SK-N-SH (cell line): Measurements from ENCODE around the gene TGFBR3L. TPM values are rescaled to one million over a fixed set of nuclear protein-coding genes. Genes with fewer than 3 reads are reported as not detected.

ENCODE experiments used
- CTCF ChIA-PET: fragments of 300-600, 350-600 bp; formaldehyde crosslinking; extraction: SDS; loops from one replicate; lab custom pipeline; 2021; lab: Yijun Ruan, JAX
- POLR2A ChIA-PET: fragments of 350-600 bp; sonication (Branson Sonifier 250); formaldehyde crosslinking; extraction: SDS; loops from one replicate; lab custom pipeline; 2020; ENCODE audit warnings: antibody characterized with exemption, inconsistent platforms; lab: Yijun Ruan, JAX
- DNase-seq: peaks from one replicate; pipeline ENCODE4 v3.0.0; 2012
- H2AFZ ChIP-seq: fragments of 200-600 bp; sonication (generic); 2 replicates; pipeline ENCODE4 v1.8.1; 2016; ENCODE audit warnings: antibody characterized with exemption, mild to moderate bottlenecking, low read depth
- H3F3A ChIP-seq: fragments of 200-600 bp; sonication (generic); replicated peaks from 2 replicates; pipeline ENCODE3; 2016; ENCODE audit warnings: antibody characterized with exemption, mild to moderate bottlenecking; ENCODE audit not compliant: insufficient read depth
- H3K27ac ChIP-seq, 2 experiments: fragments of 200-500 bp in 1 of 2; fragments of 200-600 bp in 1 of 2; sonication (Bioruptor generic) in 1 of 2; sonication (generic), shearing (Covaris generic) in 1 of 2; 2 replicates each; pipeline versions ENCODE4 v1.5.1 to v1.6.1; 2014 to 2016; ENCODE audit warnings: low read depth in 2 of 2, inconsistent platforms in 1 of 2, low read length in 1 of 2, mild to moderate bottlenecking in 1 of 2, mixed read lengths in 1 of 2
- H3K27me3 ChIP-seq: fragments of 200-600 bp; sonication (generic), shearing (Covaris generic); 2 replicates; pipeline ENCODE4 v1.6.1; 2016; ENCODE audit warnings: mixed run types; ENCODE audit not compliant: insufficient read depth
- H3K36me3 ChIP-seq, 2 experiments: fragments of 200-500 bp in 1 of 2; fragments of 200-600 bp in 1 of 2; sonication (Bioruptor generic) in 1 of 2; sonication (generic) in 1 of 2; replicated peaks in 1 of 2; 2 replicates each; pipeline versions ENCODE3 to v1.5.1; 2014 to 2016; ENCODE audit warnings: low read length in 1 of 2, mild to moderate bottlenecking in 1 of 2; ENCODE audit not compliant: insufficient read depth in 2 of 2, control insufficient read depth in 1 of 2
- H3K4me1 ChIP-seq, 2 experiments: fragments of 200-500 bp in 1 of 2; fragments of 200-600 bp in 1 of 2; sonication (Bioruptor generic) in 1 of 2; sonication (generic), shearing (Covaris generic) in 1 of 2; 2 replicates each; pipeline versions ENCODE4 v1.5.1 to v1.6.1; 2014 to 2016; ENCODE audit warnings: low read depth in 1 of 2, low read length in 1 of 2, mixed run types in 1 of 2; ENCODE audit not compliant: insufficient read depth in 2 of 2, control insufficient read depth in 1 of 2
- H3K4me2 ChIP-seq: fragments of 200-600 bp; sonication (generic), shearing (Covaris generic); 2 replicates; pipeline ENCODE4 v1.6.1; 2017; ENCODE audit warnings: mixed run types
- H3K4me3 ChIP-seq, 2 experiments: fragments of 200-500 bp in 1 of 2; fragments of 200-600 bp in 1 of 2; sonication (Bioruptor generic) in 1 of 2; sonication (generic), shearing (Covaris generic) in 1 of 2; 2 replicates each; pipeline versions ENCODE4 v1.5.1 to v1.8.1; 2014 to 2016; ENCODE audit warnings: low read depth in 2 of 2, inconsistent platforms in 1 of 2, low read length in 1 of 2, mild to moderate bottlenecking in 1 of 2, mixed read lengths in 1 of 2, moderate library complexity in 1 of 2
- H3K79me2 ChIP-seq: fragments of 200-600 bp; sonication (generic); 2 replicates; pipeline ENCODE4 v1.8.1; 2017; ENCODE audit warnings: mild to moderate bottlenecking; ENCODE audit not compliant: insufficient read depth
- H3K9ac ChIP-seq: fragments of 200-600 bp; sonication (generic); 2 replicates; pipeline ENCODE4 v1.6.1; 2017; ENCODE audit warnings: mixed run types
- H3K9me2 ChIP-seq: fragments of 200-600 bp; sonication (generic); 2 replicates; pipeline ENCODE4 v1.6.1; 2017; ENCODE audit warnings: mixed run types
- H3K9me3 ChIP-seq: fragments of 200-600 bp; sonication (generic); 2 replicates; pipeline ENCODE4 v1.6.1; 2017; ENCODE audit warnings: mixed run types, mild to moderate bottlenecking, moderate library complexity
- H4K20me1 ChIP-seq: fragments of 200-600 bp; sonication (generic); 2 replicates; pipeline ENCODE4 v1.6.1; 2017; ENCODE audit warnings: mild to moderate bottlenecking, mixed run types; ENCODE audit not compliant: insufficient read depth
- CHD2 ChIP-seq: fragments of 150-350 bp; IDR thresholded peaks from 2 replicates; pipeline ENCODE4 v1.6.1; 2018; ENCODE audit warnings: low read length; ENCODE audit not compliant: partially characterized antibody
- ELF1 ChIP-seq: IDR thresholded peaks from 2 replicates; pipeline ENCODE4 v1.4.0; 2012
- EP300 ChIP-seq, 2 experiments: IDR thresholded peaks; 2 replicates each; pipeline versions ENCODE4 v1.4.0 to v1.6.1; 2012; ENCODE audit warnings: borderline replicate concordance in 1 of 2, low read depth in 1 of 2, low read length in 1 of 2
- FOXJ3 ChIP-seq: sonication (generic); formaldehyde crosslinking; IDR thresholded peaks from 2 replicates; pipeline ENCODE4 v1.5.1; 2020; ENCODE audit warnings: mild to moderate bottlenecking, missing genetic modification reagents
- MEF2A ChIP-seq: IDR thresholded peaks from 2 replicates; pipeline ENCODE4 v1.4.0; 2012; ENCODE audit warnings: low read depth, borderline replicate concordance
- MXI1 ChIP-seq: IDR thresholded peaks from 2 replicates; pipeline ENCODE4 v1.6.1; 2012; ENCODE audit warnings: mild to moderate bottlenecking, low read depth, low read length, improper control_type of control experiment
- NFIC ChIP-seq: IDR thresholded peaks from 2 replicates; pipeline ENCODE4 v1.4.0; 2012; ENCODE audit warnings: borderline replicate concordance
- NRF1 ChIP-seq: IDR thresholded peaks from 2 replicates; pipeline ENCODE4 v1.6.1; 2012; ENCODE audit warnings: low read depth, mild to moderate bottlenecking, low read length
- PBX3 ChIP-seq: IDR thresholded peaks from 2 replicates; pipeline ENCODE4; 2012
- POLR2AphosphoS5 ChIP-seq: IDR thresholded peaks from 2 replicates; pipeline ENCODE4 v1.6.1; 2012; ENCODE audit warnings: low read depth, low read length
- RAD21 ChIP-seq: IDR thresholded peaks from 2 replicates; pipeline ENCODE4 v1.6.1; 2012; ENCODE audit warnings: mild to moderate bottlenecking, low read length
- RFX5 ChIP-seq: IDR thresholded peaks from 2 replicates; pipeline ENCODE4 v1.6.1; 2012; ENCODE audit warnings: mild to moderate bottlenecking, improper control_type of control experiment, low read length
- RXRA ChIP-seq: IDR thresholded peaks from 2 replicates; pipeline ENCODE4 v1.4.0; 2012; ENCODE audit warnings: low read depth, mild to moderate bottlenecking, borderline replicate concordance
- SIN3A ChIP-seq: IDR thresholded peaks from 2 replicates; pipeline ENCODE4 v1.6.1; 2012; ENCODE audit warnings: low read depth, mild to moderate bottlenecking, low read length, moderate library complexity, borderline replicate concordance
- SMC3 ChIP-seq: IDR thresholded peaks from 2 replicates; pipeline ENCODE4 v1.6.1; 2012; ENCODE audit warnings: low read depth, low read length, improper control_type of control experiment
- TAF1 ChIP-seq: IDR thresholded peaks from 2 replicates; pipeline ENCODE4 v1.6.1; 2012; ENCODE audit warnings: low read depth, mild to moderate bottlenecking, low read length, moderate library complexity, borderline replicate concordance
- TCF12 ChIP-seq: IDR thresholded peaks from 2 replicates; pipeline ENCODE4 v1.4.0; 2012
- YY1 ChIP-seq: IDR thresholded peaks from 2 replicates; pipeline ENCODE4 v1.4.0; 2012; ENCODE audit warnings: low read depth, mild to moderate bottlenecking
- ZBTB33 ChIP-seq: IDR thresholded peaks from 2 replicates; pipeline ENCODE4 v1.4.0; 2012; ENCODE audit warnings: low read depth, borderline replicate concordance
- WGBS: methylation state at CpG from one replicate; pipeline ENCODE4 v1.1.6; 2017; ENCODE audit warnings: low lambda C conversion rate; 5-methylcytosine and 5-hydroxymethylcytosine counted together
- polyA plus RNA-seq, 3 experiments: library from polyadenylated mRNA; depleted of rRNA; stranded (reverse); fragments of >200 nt; gene quantifications; 2 replicates each; pipeline ENCODE4 v1.2.3, GENCODE V29; 2012
- TF ChIP-seq, protein P1 (sequence below): IDR thresholded peaks from 2 replicates; pipeline ENCODE4 v1.4.0; 2012; ENCODE audit warnings: low read depth, borderline replicate concordance
- TF ChIP-seq, protein P2 (sequence below): IDR thresholded peaks from 2 replicates; pipeline ENCODE4 v1.6.1; 2012; ENCODE audit warnings: mild to moderate bottlenecking, low read depth, low read length, moderate library complexity

Gene TGFBR3L
- polyA plus RNA-seq, 1 of the 3 experiments (the other 2 are of a cell fraction), result 0.87 TPM

GRCh38 chr19:7895565-7895964, 19.1 kb upstream of the TGFBR3L start:
- Histone ChIP-seq H3F3A (no peaks in the 10 kb centered on the region), H3K9me2 (no peaks in the 10 kb centered on the region), H3K9ac (no peak overlapping the region), H3K27ac (no peak overlapping the region), H3K4me3 (no peak overlapping the region), H3K9me3 (no peaks in the 10 kb centered on the region), H2AFZ (no peak overlapping the region), H4K20me1 (no peaks in the 10 kb centered on the region), H3K4me2 (no peak overlapping the region), H3K36me3 (no peaks in the 10 kb centered on the region), H3K79me2 (no peaks in the 10 kb centered on the region), H3K27me3 (no peaks in the 10 kb centered on the region), H3K4me1 (no peaks in the 10 kb centered on the region)
- DNase-seq, result no peak
- WGBS, result 90% methylated on average over 10 of the region's 13 CpGs
- ChIA-PET POLR2A (no interaction called here), CTCF (no interaction called here)
- no peak for TF ChIP-seq ZBTB33
- TF ChIP-seq RAD21, result no peak
- TF ChIP-seq SMC3, result no peak
- TF ChIP-seq FOXJ3 (CRISPR knock-in tag), result no peak
- TF ChIP-seq, protein P1, sequence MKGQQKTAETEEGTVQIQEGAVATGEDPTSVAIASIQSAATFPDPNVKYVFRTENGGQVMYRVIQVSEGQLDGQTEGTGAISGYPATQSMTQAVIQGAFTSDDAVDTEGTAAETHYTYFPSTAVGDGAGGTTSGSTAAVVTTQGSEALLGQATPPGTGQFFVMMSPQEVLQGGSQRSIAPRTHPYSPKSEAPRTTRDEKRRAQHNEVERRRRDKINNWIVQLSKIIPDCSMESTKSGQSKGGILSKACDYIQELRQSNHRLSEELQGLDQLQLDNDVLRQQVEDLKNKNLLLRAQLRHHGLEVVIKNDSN, result no peak
- no peak for TF ChIP-seq NRF1
- no peak for TF ChIP-seq NFIC
- no peak for TF ChIP-seq MEF2A
- no peak for TF ChIP-seq CHD2
- no peak for TF ChIP-seq RXRA
- no peak for TF ChIP-seq TAF1
- TF ChIP-seq RFX5, result no peak
- no peak for TF ChIP-seq SIN3A
- TF ChIP-seq POLR2AphosphoS5, result no peak
- no peak for TF ChIP-seq YY1

GRCh38 chr19:7897292-7897691, 17.3 kb upstream of the TGFBR3L start:
- CTCF ChIA-PET, result no interaction called here
- Histone ChIP-seq H3K79me2 (no peaks in the 10 kb centered on the region), H3K9me2 (no peaks in the 10 kb centered on the region)

More at GRCh38 chr19:7897292-7897691, 17.3 kb upstream of the TGFBR3L start:
- Histone ChIP-seq H3K4me2 (no peak overlapping the region), H3K9me3 (no peaks in the 10 kb centered on the region), H4K20me1 (no peaks in the 10 kb centered on the region), H3K4me1 (no peaks in the 10 kb centered on the region; a peak in 1 of 4 replicates), H3K27ac (no peak overlapping the region), H2AFZ (no peak overlapping the region), H3K27me3 (no peaks in the 10 kb centered on the region), H3K9ac (no peak overlapping the region), H3K36me3 (no peaks in the 10 kb centered on the region), H3F3A (no peaks in the 10 kb centered on the region), H3K4me3 (no peak overlapping the region)
- 72% methylated on average over 11 of the region's 11 CpGs for WGBS
- TF ChIP-seq, protein P2, sequence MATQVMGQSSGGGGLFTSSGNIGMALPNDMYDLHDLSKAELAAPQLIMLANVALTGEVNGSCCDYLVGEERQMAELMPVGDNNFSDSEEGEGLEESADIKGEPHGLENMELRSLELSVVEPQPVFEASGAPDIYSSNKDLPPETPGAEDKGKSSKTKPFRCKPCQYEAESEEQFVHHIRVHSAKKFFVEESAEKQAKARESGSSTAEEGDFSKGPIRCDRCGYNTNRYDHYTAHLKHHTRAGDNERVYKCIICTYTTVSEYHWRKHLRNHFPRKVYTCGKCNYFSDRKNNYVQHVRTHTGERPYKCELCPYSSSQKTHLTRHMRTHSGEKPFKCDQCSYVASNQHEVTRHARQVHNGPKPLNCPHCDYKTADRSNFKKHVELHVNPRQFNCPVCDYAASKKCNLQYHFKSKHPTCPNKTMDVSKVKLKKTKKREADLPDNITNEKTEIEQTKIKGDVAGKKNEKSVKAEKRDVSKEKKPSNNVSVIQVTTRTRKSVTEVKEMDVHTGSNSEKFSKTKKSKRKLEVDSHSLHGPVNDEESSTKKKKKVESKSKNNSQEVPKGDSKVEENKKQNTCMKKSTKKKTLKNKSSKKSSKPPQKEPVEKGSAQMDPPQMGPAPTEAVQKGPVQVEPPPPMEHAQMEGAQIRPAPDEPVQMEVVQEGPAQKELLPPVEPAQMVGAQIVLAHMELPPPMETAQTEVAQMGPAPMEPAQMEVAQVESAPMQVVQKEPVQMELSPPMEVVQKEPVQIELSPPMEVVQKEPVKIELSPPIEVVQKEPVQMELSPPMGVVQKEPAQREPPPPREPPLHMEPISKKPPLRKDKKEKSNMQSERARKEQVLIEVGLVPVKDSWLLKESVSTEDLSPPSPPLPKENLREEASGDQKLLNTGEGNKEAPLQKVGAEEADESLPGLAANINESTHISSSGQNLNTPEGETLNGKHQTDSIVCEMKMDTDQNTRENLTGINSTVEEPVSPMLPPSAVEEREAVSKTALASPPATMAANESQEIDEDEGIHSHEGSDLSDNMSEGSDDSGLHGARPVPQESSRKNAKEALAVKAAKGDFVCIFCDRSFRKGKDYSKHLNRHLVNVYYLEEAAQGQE, result no peak
- TF ChIP-seq SMC3, result no peak
- TF ChIP-seq PBX3, result no peak
- no peak for TF ChIP-seq SIN3A
- no peak for TF ChIP-seq EP300 (IDR thresholded peaks at IDR 0.05; ENCODE audit: borderline replicate concordance in 1 of 2, low read depth in 1 of 2, low read length in 1 of 2)
- TF ChIP-seq ELF1, result no peak
- TF ChIP-seq TCF12, result no peak
- TF ChIP-seq MXI1, result no peak
- POLR2A ChIA-PET, result interaction anchor here (0.6 to 0.9 kb wide), 2 partner anchors 34 to 717 kb away, joined by 3 read pairs; no protein-coding TSS in a partner anchor
- DNase-seq, result no peak
